ENCODE measurements around the gene HOXB8. TPM values are rescaled to one million over a fixed set of nuclear protein-coding genes. Genes with fewer than 3 reads are reported as not detected.

Gene HOXB8
- total and polyA plus RNA-seq, 2 experiments from 2014 or later = 0.31 to 0.57 TPM

DNA sequence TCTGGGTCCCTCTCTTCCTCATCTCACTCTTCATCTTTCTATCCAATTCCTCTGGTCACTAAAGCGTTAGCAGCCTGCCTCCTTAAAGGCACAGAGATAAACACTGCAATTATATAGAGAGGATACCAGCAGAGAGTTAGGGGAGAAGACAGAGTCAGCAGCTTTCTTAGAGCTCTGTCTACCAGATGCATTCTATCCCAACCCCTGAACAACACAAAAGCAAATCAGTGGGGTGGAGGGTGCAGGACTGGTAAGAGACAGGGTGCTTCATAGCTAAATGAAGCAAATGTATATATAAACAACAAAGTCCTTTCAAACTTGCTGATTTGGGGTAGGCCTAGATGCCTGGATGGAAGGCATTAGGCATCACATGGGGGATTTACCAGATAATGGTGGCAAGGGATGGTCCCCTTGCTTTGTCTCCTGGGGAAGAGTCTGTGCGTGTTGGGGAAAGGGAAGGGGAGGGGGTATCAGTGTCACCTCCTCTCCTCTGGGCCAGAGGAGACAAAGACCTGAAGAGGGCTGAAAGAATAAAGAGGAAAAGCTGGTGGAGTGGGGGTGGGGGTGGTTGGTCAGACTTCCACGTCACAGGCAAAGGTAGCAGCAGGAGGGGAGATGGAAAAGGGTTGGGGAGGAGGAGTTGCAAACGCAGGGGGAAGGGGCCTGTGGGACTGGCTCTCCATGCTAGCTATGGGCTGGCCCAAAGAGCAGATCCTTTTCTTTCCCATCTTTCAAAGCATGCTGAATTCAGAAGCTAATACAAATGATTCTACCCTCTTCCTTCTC lies 49.0 kb downstream of the HOXB8 start:
- no peaks in the 10 kb centered on the region for H3K9me2 ChIP-seq (replicated peaks; ENCODE audit: insufficient read depth)
- DNase-seq (ENCODE audit: low spot score) = no peak
- 63% methylated on average over 2 of the region's 4 CpGs for WGBS (ENCODE audit: low lambda C conversion rate, missing lambda C conversion rate)
- H3K4me3 ChIP-seq = no peak overlapping the region
- no peak overlapping the region for H3K27ac ChIP-seq
- no peaks in the 10 kb centered on the region for H3K36me3 ChIP-seq (replicated peaks; ENCODE audit: insufficient read depth, low read depth)
- H3K27me3 ChIP-seq = peaks cover 96% of the 10 kb centered on the region
- H3K9me3 ChIP-seq (ENCODE audit: low read depth) = no peaks in the 10 kb centered on the region
- H3K79me2 ChIP-seq = peaks cover 38% of the 10 kb centered on the region
- TF ChIP-seq EZH2phosphoT487 (IDR thresholded peaks at IDR 0.05; ENCODE audit: low read depth, severe bottlenecking, unreplicated experiment) (no peak), EZH2 (IDR thresholded peaks at IDR 0.05; ENCODE audit: borderline replicate concordance) (no peak)
- TF ChIP-seq, protein P1, sequence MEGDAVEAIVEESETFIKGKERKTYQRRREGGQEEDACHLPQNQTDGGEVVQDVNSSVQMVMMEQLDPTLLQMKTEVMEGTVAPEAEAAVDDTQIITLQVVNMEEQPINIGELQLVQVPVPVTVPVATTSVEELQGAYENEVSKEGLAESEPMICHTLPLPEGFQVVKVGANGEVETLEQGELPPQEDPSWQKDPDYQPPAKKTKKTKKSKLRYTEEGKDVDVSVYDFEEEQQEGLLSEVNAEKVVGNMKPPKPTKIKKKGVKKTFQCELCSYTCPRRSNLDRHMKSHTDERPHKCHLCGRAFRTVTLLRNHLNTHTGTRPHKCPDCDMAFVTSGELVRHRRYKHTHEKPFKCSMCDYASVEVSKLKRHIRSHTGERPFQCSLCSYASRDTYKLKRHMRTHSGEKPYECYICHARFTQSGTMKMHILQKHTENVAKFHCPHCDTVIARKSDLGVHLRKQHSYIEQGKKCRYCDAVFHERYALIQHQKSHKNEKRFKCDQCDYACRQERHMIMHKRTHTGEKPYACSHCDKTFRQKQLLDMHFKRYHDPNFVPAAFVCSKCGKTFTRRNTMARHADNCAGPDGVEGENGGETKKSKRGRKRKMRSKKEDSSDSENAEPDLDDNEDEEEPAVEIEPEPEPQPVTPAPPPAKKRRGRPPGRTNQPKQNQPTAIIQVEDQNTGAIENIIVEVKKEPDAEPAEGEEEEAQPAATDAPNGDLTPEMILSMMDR (IDR thresholded peaks at IDR 0.05; ENCODE audit: poor library complexity) = no peak
- H3K4me1 ChIP-seq (ENCODE audit: insufficient read depth) = peaks cover 19% of the 10 kb centered on the region
- H2AFZ ChIP-seq = no peak overlapping the region
- H4K20me1 ChIP-seq (ENCODE audit: insufficient read depth, poor library complexity, severe bottlenecking) = no peaks in the 10 kb centered on the region
- H3K4me2 ChIP-seq = no peak overlapping the region

DNA sequence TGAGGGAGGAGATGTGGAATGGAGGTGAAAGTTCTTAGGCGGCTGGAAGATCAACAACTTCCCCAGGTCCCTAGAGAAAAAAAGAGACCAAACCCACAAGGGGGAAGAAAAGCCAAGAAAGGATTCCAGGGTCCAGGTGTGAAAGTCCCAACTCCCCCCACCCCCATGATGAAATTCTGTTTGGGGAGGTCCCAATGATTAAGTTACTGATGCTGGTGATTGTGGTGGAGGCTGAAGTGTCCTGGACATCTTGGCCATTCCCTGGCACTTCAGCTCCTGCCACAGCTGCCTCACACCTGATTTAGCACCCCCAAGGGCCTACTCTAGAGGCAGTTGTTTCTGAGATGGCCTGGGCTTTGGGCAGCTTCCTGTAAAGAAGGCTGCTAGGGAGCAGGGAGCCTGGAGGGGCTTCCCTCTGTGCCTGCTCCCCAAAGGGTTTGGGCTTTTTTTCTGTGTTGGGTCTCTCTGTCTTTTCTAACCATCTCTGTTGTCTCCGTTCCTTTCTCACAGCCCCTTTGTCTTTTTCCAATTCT lies 50.0 kb downstream of the HOXB8 start:
- Histone ChIP-seq H4K20me1 (ENCODE audit: insufficient read depth, poor library complexity, severe bottlenecking) (no peaks in the 10 kb centered on the region), H3K27ac (no peak overlapping the region), H3K4me1 (ENCODE audit: insufficient read depth) (peaks cover 17% of the 10 kb centered on the region), H2AFZ (no peak overlapping the region), H3K27me3 (peaks cover 93% of the 10 kb centered on the region), H3K79me2 (peaks cover 38% of the 10 kb centered on the region), H3K36me3 (replicated peaks; ENCODE audit: insufficient read depth, low read depth) (no peaks in the 10 kb centered on the region), H3K9me3 (ENCODE audit: low read depth) (no peaks in the 10 kb centered on the region), H3K4me3 (no peak overlapping the region), H3K9me2 (replicated peaks; ENCODE audit: insufficient read depth) (no peaks in the 10 kb centered on the region), H3K4me2 (peak overlapping the region; percentile 82)
- WGBS (ENCODE audit: low lambda C conversion rate, missing lambda C conversion rate) = 73% methylated on average over 2 of the region's 2 CpGs
- no peak for DNase-seq (ENCODE audit: low spot score)
- TF ChIP-seq EZH2phosphoT487 (IDR thresholded peaks at IDR 0.05; ENCODE audit: low read depth, severe bottlenecking, unreplicated experiment) (no peak), EZH2 (IDR thresholded peaks at IDR 0.05; ENCODE audit: borderline replicate concordance) (no peak)
- TF ChIP-seq, protein P1 (IDR thresholded peaks at IDR 0.05; ENCODE audit: poor library complexity) = no peak

DNA sequence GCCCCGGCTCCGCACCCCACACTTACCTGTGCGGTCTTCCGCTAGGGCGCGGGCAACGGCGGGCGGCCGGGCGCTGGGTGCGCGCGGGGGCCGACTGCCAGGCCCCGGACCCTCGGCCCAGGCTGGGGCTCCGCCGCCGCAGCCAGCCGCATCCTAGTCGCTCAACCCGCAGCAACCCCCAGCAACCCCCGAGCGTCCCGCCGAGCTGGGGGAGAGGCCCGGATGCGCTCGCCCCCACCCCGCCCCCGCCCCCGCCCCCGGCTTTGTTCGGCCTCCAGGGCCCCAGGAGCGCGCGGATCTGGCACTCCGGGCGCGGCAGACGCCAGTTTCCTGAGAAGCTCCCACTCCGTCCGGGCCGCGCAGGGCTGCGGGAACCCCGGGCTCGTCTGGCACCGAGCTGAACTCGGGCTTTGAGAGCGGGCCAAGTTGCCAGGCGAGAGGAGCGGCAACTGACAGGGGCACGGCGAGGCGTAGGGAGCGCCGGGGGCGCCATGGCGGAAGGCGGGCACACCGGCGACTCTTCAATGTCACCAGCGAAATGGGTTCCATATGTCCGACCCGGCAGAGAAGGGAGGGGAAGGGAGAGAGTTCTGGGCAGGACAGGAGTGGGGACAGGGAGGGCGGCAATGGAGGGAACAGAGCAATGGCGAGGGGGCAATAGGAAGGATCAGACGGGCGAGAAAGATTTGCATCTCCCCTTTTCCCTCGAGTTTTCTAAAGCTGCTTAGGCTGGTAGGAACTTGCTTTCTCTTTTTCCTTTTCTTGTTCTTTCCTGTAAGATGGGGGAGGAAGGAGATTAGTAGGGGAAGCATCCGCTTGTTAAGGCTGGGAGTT lies 50.7 kb downstream of the HOXB8 start:
- no peak for DNase-seq (ENCODE audit: low spot score)
- H3K36me3 ChIP-seq (replicated peaks; ENCODE audit: insufficient read depth, low read depth) = no peaks in the 10 kb centered on the region
- peaks cover 24% of the 10 kb centered on the region for H3K4me1 ChIP-seq (ENCODE audit: insufficient read depth)
- WGBS (ENCODE audit: low lambda C conversion rate, missing lambda C conversion rate) = 12% methylated on average over 49 of the region's 73 CpGs
- H3K9me3 ChIP-seq (ENCODE audit: low read depth) = no peaks in the 10 kb centered on the region
- peak overlapping the region; percentile 7 for H3K4me3 ChIP-seq
- TF ChIP-seq, protein P1 (IDR thresholded peaks at IDR 0.05; ENCODE audit: poor library complexity) = no peak
- TF ChIP-seq EZH2 (IDR thresholded peaks at IDR 0.05; ENCODE audit: borderline replicate concordance) = peak; percentile 72
- H3K27ac ChIP-seq = peak overlapping the region; percentile 37
- H4K20me1 ChIP-seq (ENCODE audit: insufficient read depth, poor library complexity, severe bottlenecking) = no peaks in the 10 kb centered on the region
- H3K9me2 ChIP-seq (replicated peaks; ENCODE audit: insufficient read depth) = no peaks in the 10 kb centered on the region
- H2AFZ ChIP-seq = no peak overlapping the region
- peaks cover 93% of the 10 kb centered on the region for H3K27me3 ChIP-seq
- H3K79me2 ChIP-seq = peaks cover 33% of the 10 kb centered on the region
- H3K4me2 ChIP-seq = peak overlapping the region; percentile 82

Data from hepatocyte (in vitro differentiated cells).